Lower leg skin (tissue), 3 donors: Measurements from ENCODE around the gene MRO.

Experiments
- POLR2A ChIP-seq, 2 donors: fragments of 450-650 bp; IDR thresholded peaks; one replicate each; pipeline ENCODE4 v1.6.1; 2016 to 2017; ENCODE audit warnings: antibody characterized with exemption in 2 of 2, mild to moderate bottlenecking in 1 of 2, moderate library complexity in 1 of 2
- TF ChIP-seq, protein P1 (sequence below), 3 donors: fragments of 450-650 bp; IDR thresholded peaks; one replicate each; pipeline ENCODE4 v1.5.1; 2016; ENCODE audit warnings: antibody characterized with exemption in 3 of 3, mild to moderate bottlenecking in 3 of 3, moderate library complexity in 2 of 3

DNA sequence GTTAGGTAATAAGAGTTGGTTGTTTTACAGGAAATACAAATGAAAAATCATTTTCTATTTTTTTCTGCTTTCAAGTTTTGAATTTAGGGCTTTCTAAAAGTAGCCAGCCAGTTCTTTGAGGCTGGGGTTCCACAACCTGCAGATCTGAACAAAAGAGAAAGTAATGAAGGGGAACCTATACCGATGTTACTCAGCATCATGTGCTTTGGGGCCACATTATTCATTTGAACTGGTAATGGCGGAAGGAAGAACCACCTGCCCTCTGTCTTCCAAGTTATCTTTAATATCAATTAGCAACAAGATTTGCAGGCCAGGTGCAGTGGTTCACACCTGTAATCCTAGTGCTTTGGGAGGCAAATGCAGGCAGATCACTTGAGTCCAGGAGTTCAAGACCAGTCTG lies 12.9 kb upstream of the MRO start:
- TF ChIP-seq, protein P1, sequence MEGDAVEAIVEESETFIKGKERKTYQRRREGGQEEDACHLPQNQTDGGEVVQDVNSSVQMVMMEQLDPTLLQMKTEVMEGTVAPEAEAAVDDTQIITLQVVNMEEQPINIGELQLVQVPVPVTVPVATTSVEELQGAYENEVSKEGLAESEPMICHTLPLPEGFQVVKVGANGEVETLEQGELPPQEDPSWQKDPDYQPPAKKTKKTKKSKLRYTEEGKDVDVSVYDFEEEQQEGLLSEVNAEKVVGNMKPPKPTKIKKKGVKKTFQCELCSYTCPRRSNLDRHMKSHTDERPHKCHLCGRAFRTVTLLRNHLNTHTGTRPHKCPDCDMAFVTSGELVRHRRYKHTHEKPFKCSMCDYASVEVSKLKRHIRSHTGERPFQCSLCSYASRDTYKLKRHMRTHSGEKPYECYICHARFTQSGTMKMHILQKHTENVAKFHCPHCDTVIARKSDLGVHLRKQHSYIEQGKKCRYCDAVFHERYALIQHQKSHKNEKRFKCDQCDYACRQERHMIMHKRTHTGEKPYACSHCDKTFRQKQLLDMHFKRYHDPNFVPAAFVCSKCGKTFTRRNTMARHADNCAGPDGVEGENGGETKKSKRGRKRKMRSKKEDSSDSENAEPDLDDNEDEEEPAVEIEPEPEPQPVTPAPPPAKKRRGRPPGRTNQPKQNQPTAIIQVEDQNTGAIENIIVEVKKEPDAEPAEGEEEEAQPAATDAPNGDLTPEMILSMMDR (IDR thresholded peaks at IDR 0.05) = no peak
- no peak for TF ChIP-seq POLR2A (IDR thresholded peaks at IDR 0.05)
